SK-N-SH treated with all-trans-retinoic acid at 6 μM for 48 hours (cell line): ENCODE measurements around the gene MOXD1.

Experiments
- ESRRG ChIP-seq: fragments of 250-450 bp; sonication (Bioruptor Pico); IDR thresholded peaks from 2 replicates; pipeline ENCODE4 v1.6.1; 2021; ENCODE audit warnings: mild to moderate bottlenecking
- OSR1 ChIP-seq: fragments of 250-450 bp; sonication (Bioruptor Pico); IDR thresholded peaks from 2 replicates; pipeline ENCODE4 v1.8.0; 2022; ENCODE audit warnings: moderate library complexity, mild to moderate bottlenecking, inconsistent platforms

GRCh38 chr6:132395015-132395597 is 6.2 kb downstream of the MOXD1 start:
- TF ChIP-seq ESRRG (CRISPR knock-in tag): no peak
- TF ChIP-seq OSR1 (CRISPR knock-in tag): no peak
